Neuron (in vitro differentiated cells): ENCODE results near the gene C2.
"Not testable (repeated sequence)": the region's sequence is repeated elsewhere in the genome, so short reads cannot be mapped to it uniquely, and the experiment has no call there.

Experiments used
- H2AFZ ChIP-seq: one replicate; pipeline ENCODE4 v1.6.1; 2013; ENCODE audit warnings: low read depth, mild to moderate bottlenecking, inconsistent platforms, low read length, moderate library complexity
- H3K27me3 ChIP-seq: one replicate; pipeline ENCODE4 v1.6.1; 2013; ENCODE audit warnings: low read length; ENCODE audit not compliant: insufficient read depth
- H3K36me3 ChIP-seq: one replicate; pipeline ENCODE4 v1.6.1; 2013; ENCODE audit warnings: low read length; ENCODE audit not compliant: insufficient read depth
- H3K4me1 ChIP-seq: one replicate; pipeline ENCODE4 v1.6.1; 2013; ENCODE audit warnings: low read length; ENCODE audit not compliant: insufficient read depth
- H3K4me3 ChIP-seq: 2 replicates; pipeline ENCODE4 v1.5.1; 2013; ENCODE audit warnings: mild to moderate bottlenecking, low read length, moderate library complexity
- H3K9me3 ChIP-seq: one replicate; pipeline ENCODE4 v1.6.1; 2013; ENCODE audit warnings: low read length

C2 gene

GRCh38 chr6:31971279-31971992 lies 43.9 kb downstream of the C2 start:
- no peaks in the 10 kb centered on the region for H3K9me3 ChIP-seq

DNA sequence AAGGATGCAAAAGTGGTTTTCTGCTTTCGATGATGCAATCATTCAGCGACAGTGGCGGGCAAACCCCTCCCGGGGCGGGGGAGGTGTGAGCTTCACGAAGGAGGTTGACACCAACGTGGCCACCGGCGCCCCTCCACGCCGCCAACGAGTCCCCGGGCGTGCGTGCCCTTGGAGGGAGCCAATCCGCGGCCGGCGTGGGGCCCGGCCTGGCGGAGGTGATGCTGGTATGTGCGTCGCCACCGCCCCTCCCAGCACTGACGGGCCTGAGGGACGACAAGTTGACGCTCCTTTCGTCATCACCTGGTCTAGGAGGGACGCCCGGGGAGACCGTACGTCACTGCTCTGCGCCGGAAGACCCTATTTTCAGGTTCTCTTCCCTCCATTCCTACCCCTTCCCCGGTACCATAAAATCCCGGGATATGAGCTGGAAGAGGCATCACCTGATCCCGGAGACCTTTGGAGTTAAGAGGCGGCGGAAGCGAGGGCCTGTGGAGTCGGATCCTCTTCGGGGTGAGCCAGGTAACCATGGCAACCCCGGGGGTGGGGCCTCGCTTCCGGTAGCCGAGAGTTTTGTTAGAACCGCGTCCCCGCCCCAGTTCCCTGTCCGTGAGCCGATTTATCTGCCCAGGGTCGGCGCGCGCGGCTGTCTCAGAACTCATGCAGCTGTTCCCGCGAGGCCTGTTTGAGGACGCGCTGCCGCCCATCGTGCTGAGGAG lies 44.6 kb downstream of the C2 start, which contains the start of gene DXO:
Gene DXO (minus strand): TSS at position 146 of the 716 bp plus-strand sequence. CDS start 463 bp downstream, outside the sequence.
- Histone ChIP-seq H3K36me3 (peaks cover 33% of the 10 kb centered on the region), H3K9me3 (no peaks in the 10 kb centered on the region), H2AFZ (peak within 1 kb of the TSS; percentile 72), H3K4me3 (peak within 1 kb of the TSS; percentile 56), H3K27me3 (no peaks in the 10 kb centered on the region), H3K4me1 (peaks cover 17% of the 10 kb centered on the region)

More at GRCh38 chr6:31971279-31971992, 43.9 kb downstream of the C2 start:
- H3K27me3 ChIP-seq: no peaks in the 10 kb centered on the region
- H3K4me3 ChIP-seq: peak overlapping the region; percentile 56
- peak overlapping the region; percentile 72 for H2AFZ ChIP-seq
- H3K4me1 ChIP-seq: peaks cover 17% of the 10 kb centered on the region
- H3K36me3 ChIP-seq: peaks cover 41% of the 10 kb centered on the region

DNA sequence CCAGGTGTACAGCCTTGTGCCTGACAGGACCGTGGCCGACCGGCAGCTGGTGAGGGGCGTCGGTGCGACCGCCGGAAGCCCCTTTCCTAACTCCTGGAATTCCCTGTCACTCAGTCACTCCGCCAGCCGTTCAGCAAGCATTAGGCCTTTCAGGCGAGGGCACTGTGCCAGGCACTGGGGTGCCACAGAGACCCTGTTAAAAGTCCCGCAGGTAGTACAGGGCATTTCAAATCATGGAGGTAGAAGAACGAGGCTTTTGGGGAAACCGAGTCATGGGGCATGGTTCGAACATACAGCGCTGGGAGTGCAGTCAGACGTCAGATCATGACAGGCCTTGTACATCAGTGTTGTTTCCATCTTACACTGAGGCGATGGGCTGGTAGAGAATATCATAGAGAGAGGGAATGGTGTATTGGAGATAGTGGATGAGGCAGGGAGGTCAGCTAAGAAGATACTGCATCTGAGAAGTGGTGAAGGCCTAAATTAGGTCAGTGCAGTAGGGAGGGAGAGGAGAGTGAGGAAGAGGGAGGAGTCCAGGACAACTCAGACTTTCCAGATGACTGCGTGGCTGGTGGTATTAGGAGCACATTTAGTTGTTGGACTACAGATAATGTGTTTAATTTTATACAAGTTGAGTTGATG lies 45.3 kb downstream of the C2 start:
- Histone ChIP-seq H2AFZ (peak overlapping the region; percentile 72), H3K9me3 (no peaks in the 10 kb centered on the region), H3K27me3 (no peaks in the 10 kb centered on the region), H3K4me1 (peaks cover 17% of the 10 kb centered on the region), H3K4me3 (peak overlapping the region; percentile 56), H3K36me3 (peaks cover 27% of the 10 kb centered on the region)

DNA sequence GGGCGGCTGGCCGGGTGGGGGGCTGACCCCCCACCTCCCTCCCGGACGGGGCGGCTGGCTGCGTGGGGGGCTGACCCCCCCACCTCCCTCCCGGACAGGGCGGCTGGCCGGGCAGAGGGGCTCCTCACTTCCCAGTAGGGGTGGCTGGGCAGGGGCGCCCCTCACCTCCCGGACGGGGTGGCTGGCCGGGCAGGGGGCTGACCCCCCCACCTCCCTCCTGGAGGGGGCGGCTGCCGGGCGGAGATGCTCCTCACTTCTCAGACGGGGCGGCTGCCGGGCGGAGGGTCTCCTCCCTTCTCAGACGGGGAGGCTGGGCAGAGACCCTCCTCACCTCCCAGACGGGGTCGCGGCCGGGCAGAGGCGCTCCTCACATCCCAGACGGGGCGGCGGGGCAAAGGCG lies 48.5 kb downstream of the C2 start:
- Histone ChIP-seq H3K4me1 (peaks cover 15% of the 10 kb centered on the region), H3K36me3 (peaks cover 18% of the 10 kb centered on the region)
- not testable (repeated sequence) for H3K9me3 ChIP-seq, H2AFZ ChIP-seq, H3K27me3 ChIP-seq, H3K4me3 ChIP-seq

DNA sequence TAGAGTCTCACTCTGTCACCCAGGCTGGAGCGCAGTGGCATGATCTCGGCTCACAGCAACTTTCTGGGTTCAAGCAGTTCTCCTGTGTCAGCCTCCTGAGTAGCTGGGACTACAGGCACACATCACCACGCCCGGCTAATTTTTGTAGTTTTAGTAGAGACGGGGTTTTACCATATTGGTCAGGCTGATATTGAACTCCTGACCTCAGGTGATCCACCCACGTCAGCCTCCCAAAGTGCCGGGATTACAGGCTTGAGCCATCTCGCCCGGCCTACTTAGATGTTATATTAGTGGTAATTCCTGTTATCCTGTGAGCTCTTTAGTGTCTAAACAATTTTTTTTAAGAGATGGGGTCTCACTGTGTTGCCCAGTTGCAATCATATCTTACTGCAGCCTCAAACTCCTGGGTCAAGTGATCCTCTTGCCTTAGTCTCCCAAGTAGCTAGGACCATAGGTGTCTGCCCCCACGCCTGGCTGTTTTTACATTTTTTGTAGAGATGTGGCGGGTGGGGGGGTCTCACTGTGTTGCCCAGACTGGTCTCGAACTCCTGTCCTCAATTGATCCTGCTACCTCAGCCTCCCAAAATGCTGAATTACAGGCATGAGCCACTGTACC lies 50.4 kb downstream of the C2 start:
- no peak overlapping the region for H3K4me3 ChIP-seq
- peaks cover 5% of the 10 kb centered on the region for H3K4me1 ChIP-seq
- no peak overlapping the region for H2AFZ ChIP-seq
- H3K9me3 ChIP-seq: no peaks in the 10 kb centered on the region
- no peaks in the 10 kb centered on the region for H3K27me3 ChIP-seq
- H3K36me3 ChIP-seq: peaks cover 18% of the 10 kb centered on the region

DNA sequence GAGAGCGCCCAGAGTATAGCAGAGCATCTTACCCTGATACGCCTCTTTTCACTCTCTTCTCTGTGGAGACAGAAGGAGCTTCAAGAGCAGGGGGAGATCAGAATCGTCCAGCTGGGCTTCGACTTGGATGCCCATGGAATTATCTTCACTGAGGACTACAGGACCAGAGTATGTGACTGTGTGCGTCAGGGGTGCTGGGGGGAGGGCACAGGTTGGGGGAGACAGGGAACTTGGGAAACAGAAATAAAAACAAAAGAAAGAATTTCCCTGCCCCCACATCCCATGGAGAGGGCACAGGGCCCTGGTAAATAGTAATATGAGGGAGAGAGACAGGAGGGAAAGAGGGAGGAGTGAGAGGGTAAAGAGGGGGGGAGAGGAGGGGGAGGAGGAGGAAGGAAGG lies 51.3 kb downstream of the C2 start:
- Histone ChIP-seq H3K27me3 (no peaks in the 10 kb centered on the region), H2AFZ (no peak overlapping the region), H3K9me3 (no peaks in the 10 kb centered on the region), H3K4me3 (no peak overlapping the region), H3K36me3 (peaks cover 18% of the 10 kb centered on the region), H3K4me1 (no peaks in the 10 kb centered on the region)

GRCh38 chr6:31979238-31979898 lies 51.9 kb downstream of the C2 start:
- H3K27me3 ChIP-seq: no peaks in the 10 kb centered on the region
- no peak overlapping the region for H2AFZ ChIP-seq
- H3K4me1 ChIP-seq: no peaks in the 10 kb centered on the region
- H3K4me3 ChIP-seq: no peak overlapping the region
- H3K36me3 ChIP-seq: peaks cover 18% of the 10 kb centered on the region
- no peaks in the 10 kb centered on the region for H3K9me3 ChIP-seq

GRCh38 chr6:31980195-31980876 lies 52.8 kb downstream of the C2 start:
- H3K4me1 ChIP-seq, H2AFZ ChIP-seq, H3K27me3 ChIP-seq, H3K9me3 ChIP-seq, H3K4me3 ChIP-seq: not testable (repeated sequence)
- H3K36me3 ChIP-seq: peaks cover 18% of the 10 kb centered on the region

GRCh38 chr6:31980998-31981397 lies 53.5 kb downstream of the C2 start:
- H3K4me3 ChIP-seq, H2AFZ ChIP-seq, H3K27me3 ChIP-seq, H3K4me1 ChIP-seq, H3K9me3 ChIP-seq: not testable (repeated sequence)
- H3K36me3 ChIP-seq: peaks cover 18% of the 10 kb centered on the region

DNA sequence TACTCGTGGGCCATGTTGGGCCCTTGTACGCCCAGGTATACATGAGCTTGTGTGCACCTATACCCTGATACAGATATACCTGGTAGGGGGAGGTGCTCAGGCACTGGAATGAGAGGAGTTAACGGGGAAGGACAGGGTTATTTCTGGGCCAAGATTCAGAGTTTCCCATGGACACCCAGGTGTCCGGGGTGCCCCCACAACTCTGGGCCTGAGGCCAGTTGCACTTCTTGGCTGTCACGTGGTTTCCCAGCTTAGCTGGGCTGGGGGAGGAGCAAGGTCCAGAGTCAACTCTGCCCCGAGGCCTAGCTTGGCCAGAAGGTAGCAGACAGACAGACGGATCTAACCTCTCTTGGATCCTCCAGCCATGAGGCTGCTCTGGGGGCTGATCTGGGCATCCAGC lies 54.2 kb downstream of the C2 start, which contains the start of gene C4A:
Gene C4A (plus strand): TSS at position 314 of the 400 bp plus-strand sequence. CDS start 51 bp downstream, at position 365.
- H2AFZ ChIP-seq, H3K9me3 ChIP-seq, H3K4me3 ChIP-seq, H3K27me3 ChIP-seq, H3K4me1 ChIP-seq: not testable (repeated sequence)
- peaks cover 18% of the 10 kb centered on the region for H3K36me3 ChIP-seq

- H3K36me3 ChIP-seq, H3K27me3 ChIP-seq, H2AFZ ChIP-seq, H3K4me3 ChIP-seq, H3K4me1 ChIP-seq, H3K9me3 ChIP-seq: not testable (repeated sequence)
Observed at GRCh38 chr6:31989363-31989762, 61.8 kb downstream of the C2 start.

DNA sequence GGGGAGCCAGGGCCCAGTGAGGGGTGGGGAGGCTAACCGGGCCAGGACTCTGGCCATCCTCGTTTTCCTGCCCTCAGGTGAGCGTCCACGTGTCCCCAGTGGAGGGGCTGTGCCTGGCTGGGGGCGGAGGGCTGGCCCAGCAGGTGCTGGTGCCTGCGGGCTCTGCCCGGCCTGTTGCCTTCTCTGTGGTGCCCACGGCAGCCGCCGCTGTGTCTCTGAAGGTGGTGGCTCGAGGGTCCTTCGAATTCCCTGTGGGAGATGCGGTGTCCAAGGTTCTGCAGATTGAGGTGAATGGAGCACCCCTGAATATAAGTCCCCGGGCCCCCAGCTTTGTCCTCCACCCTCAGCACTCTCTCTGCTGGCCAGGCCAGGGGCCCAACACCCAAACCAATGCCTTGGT lies 66.9 kb downstream of the C2 start:
- not testable (repeated sequence) for H3K27me3 ChIP-seq, H2AFZ ChIP-seq, H3K36me3 ChIP-seq, H3K4me1 ChIP-seq, H3K4me3 ChIP-seq, H3K9me3 ChIP-seq
